Aortic smooth muscle cell (primary cell): ENCODE measurements around the gene PCCB. TPM values are rescaled to one million over a fixed set of nuclear protein-coding genes. Genes with fewer than 3 reads are reported as not detected.

Source experiments
- total RNA-seq: library from RNA; depleted of rRNA; stranded (reverse); fragments of >200 nt; gene quantifications from 2 replicates; pipeline ENCODE4 v1.2.3, GENCODE V29; 2014

PCCB gene
- 42.8 and 59.6 TPM in 2 replicates for total RNA-seq

DNA sequence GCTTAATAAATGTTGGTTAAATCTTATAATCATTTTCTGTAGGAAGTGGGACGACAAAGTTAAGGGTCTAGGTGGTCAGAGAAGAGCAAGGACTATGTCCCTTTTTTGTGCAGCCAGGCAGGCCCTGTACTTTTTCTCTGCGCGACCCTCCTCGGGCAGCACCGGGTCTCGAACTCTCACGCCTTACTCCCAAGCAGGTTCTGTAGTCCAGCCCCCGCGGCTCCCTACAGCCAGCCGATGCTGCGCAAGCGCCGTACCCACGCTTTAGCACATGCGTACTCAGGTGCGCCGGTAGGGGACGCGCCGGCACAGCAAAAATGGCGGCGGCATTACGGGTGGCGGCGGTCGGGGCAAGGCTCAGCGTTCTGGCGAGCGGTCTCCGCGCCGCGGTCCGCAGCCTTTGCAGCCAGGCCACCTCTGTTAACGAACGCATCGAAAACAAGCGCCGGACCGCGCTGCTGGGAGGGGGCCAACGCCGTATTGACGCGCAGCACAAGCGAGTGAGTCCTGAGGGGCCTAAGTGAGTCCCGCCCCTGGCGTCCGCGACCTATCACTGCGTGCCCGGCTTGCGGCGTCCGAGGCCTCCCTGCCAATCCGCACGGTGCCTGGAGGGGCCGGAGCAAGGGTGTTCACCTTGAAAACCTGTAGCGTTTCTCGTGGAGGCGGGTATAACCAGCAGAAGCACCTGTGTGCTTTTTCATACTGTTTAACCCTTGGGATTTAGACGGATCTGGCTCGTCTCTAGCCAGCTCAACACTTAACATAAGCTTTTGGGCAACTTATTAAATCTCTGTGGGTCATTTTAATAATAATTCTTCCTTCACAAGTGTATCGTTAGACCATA is at the start of gene PCCB:
Gene PCCB (plus strand): TSS at position 282 of the 844 bp plus-strand sequence. CDS start 36 bp downstream, at position 318.

Other genes starting within 250 kb of the PCCB start
- 6.5 and 8.5 TPM in 2 replicates for gene MSL2, start 54.0 kb upstream of the PCCB start, total RNA-seq